ENCODE data around the gene LRRC9.

Gene LRRC9

GRCh38 chr14:59918824-59919569, 947 bp upstream of the LRRC9 start:
- no peak for TF ChIP-seq GABPA (IDR thresholded peaks at IDR 0.05; ENCODE audit: low read depth)
- no peak for TF ChIP-seq SPI1 (IDR thresholded peaks at IDR 0.05; ENCODE audit: borderline replicate concordance, low read depth)
- no peak for TF ChIP-seq REST (IDR thresholded peaks at IDR 0.05; ENCODE audit: insufficient replicate concordance, low read depth)
- TF ChIP-seq CTCF (IDR thresholded peaks at IDR 0.05; ENCODE audit: insufficient read depth, low read length) = no peak
- TF ChIP-seq POLR2AphosphoS5 (IDR thresholded peaks at IDR 0.05; ENCODE audit: low read depth) = no peak
- H3K27me3 ChIP-seq (ENCODE audit: insufficient read depth, poor library complexity, severe bottlenecking) = peaks cover 37% of the 10 kb centered on the region
- H3K4me3 ChIP-seq (replicated peaks; ENCODE audit: insufficient read depth, low read length) = no peak overlapping the region
- no peak overlapping the region for H3K27ac ChIP-seq (replicated peaks)
- no peak for DNase-seq (ENCODE audit: low read depth in 1 of 2, low spot score in 1 of 2)

GRCh38 chr14:59920378-59920683, 387 bp downstream of the LRRC9 start:
- Histone ChIP-seq H3K27me3 (ENCODE audit: insufficient read depth, poor library complexity, severe bottlenecking) (peaks cover 37% of the 10 kb centered on the region), H3K27ac (replicated peaks) (no peak overlapping the region), H3K4me3 (replicated peaks; ENCODE audit: insufficient read depth, low read length) (no peak overlapping the region)
- no peak for TF ChIP-seq GABPA (IDR thresholded peaks at IDR 0.05; ENCODE audit: low read depth)
- TF ChIP-seq REST (IDR thresholded peaks at IDR 0.05; ENCODE audit: insufficient replicate concordance, low read depth) = no peak
- TF ChIP-seq SPI1 (IDR thresholded peaks at IDR 0.05; ENCODE audit: borderline replicate concordance, low read depth) = no peak
- no peak for TF ChIP-seq POLR2AphosphoS5 (IDR thresholded peaks at IDR 0.05; ENCODE audit: low read depth)
- TF ChIP-seq CTCF (IDR thresholded peaks at IDR 0.05; ENCODE audit: insufficient read depth, low read length) = no peak
- DNase-seq (ENCODE audit: low read depth in 1 of 2, low spot score in 1 of 2) = no peak

GRCh38 chr14:59925797-59926196, 5.9 kb downstream of the LRRC9 start:
- no peak for TF ChIP-seq REST (IDR thresholded peaks at IDR 0.05; ENCODE audit: insufficient replicate concordance, low read depth)
- no peak for TF ChIP-seq CTCF (IDR thresholded peaks at IDR 0.05; ENCODE audit: insufficient read depth, low read length)
- no peak for TF ChIP-seq GABPA (IDR thresholded peaks at IDR 0.05; ENCODE audit: low read depth)
- no peak for TF ChIP-seq POLR2AphosphoS5 (IDR thresholded peaks at IDR 0.05; ENCODE audit: low read depth)
- TF ChIP-seq SPI1 (IDR thresholded peaks at IDR 0.05; ENCODE audit: borderline replicate concordance, low read depth) = no peak
- H3K27me3 ChIP-seq (ENCODE audit: insufficient read depth, poor library complexity, severe bottlenecking) = peaks cover 12% of the 10 kb centered on the region
- DNase-seq (ENCODE audit: low read depth in 1 of 2, low spot score in 1 of 2) = no peak

More at GRCh38 chr14:59925797-59926196, 5.9 kb downstream of the LRRC9 start:
- H3K27ac ChIP-seq (replicated peaks) = no peak overlapping the region
- H3K4me3 ChIP-seq (replicated peaks; ENCODE audit: insufficient read depth, low read length) = no peak overlapping the region
